H1 (cell line): ENCODE data around the gene SLC9A7. TPM values are rescaled to one million over a fixed set of nuclear protein-coding genes. Genes with fewer than 3 reads are reported as not detected.

Experiments
- CTCF ChIA-PET: fragments of 300-600 bp; sonication (Branson Sonifier 250); formaldehyde crosslinking; loops from one replicate; lab custom pipeline; 2021; ENCODE audit not compliant: partially characterized antibody; lab: Charles Lee
- POLR2A ChIA-PET: fragments of 300-600 bp; sonication (Branson Sonifier 250); formaldehyde crosslinking; loops from one replicate; lab custom pipeline; 2021; ENCODE audit warnings: inconsistent platforms; ENCODE audit not compliant: partially characterized antibody; lab: Charles Lee
- DNase-seq, 2 experiments: peaks; one replicate each; pipeline versions ENCODE4 v3.0.0 to v3.0.0-alpha.2; 2010 to 2022; ENCODE audit warnings: low spot score in 2 of 2, low read depth in 1 of 2, mixed read lengths in 1 of 2
- FAIRE-seq: peaks from 2 replicates; lab custom pipeline; 2011; peaks lifted over from hg19 to GRCh38; lab: Jason Lieb, UNC
- H2AFZ ChIP-seq: 2 replicates; pipeline ENCODE4 v1.8.1; 2012; ENCODE audit warnings: low read length, inconsistent platforms
- H2AK5ac ChIP-seq: 2 replicates; pipeline ENCODE4 v1.6.1; 2013; ENCODE audit warnings: low read depth, low read length
- H2BK120ac ChIP-seq: replicated peaks from 2 replicates; pipeline ENCODE3; 2013; ENCODE audit warnings: low read depth, low read length, inconsistent platforms
- H2BK12ac ChIP-seq: 2 replicates; pipeline ENCODE4 v1.6.1; 2013; ENCODE audit warnings: low read depth, low read length
- H2BK15ac ChIP-seq: 2 replicates; pipeline ENCODE4 v1.6.1; 2013; ENCODE audit warnings: low read length
- H2BK20ac ChIP-seq: 2 replicates; pipeline ENCODE4 v1.6.1; 2013; ENCODE audit warnings: low read length
- H2BK5ac ChIP-seq: 2 replicates; pipeline ENCODE4 v1.6.1; 2013; ENCODE audit warnings: low read depth, low read length
- H3K14ac ChIP-seq: 2 replicates; pipeline ENCODE4 v1.6.1; 2013; ENCODE audit warnings: inconsistent platforms; ENCODE audit not compliant: insufficient read length
- H3K18ac ChIP-seq: 2 replicates; pipeline ENCODE4 v1.6.1; 2013; ENCODE audit warnings: low read length; ENCODE audit errors: extremely low read depth
- H3K23ac ChIP-seq: 2 replicates; pipeline ENCODE4 v1.6.1; 2013; ENCODE audit warnings: inconsistent platforms; ENCODE audit not compliant: insufficient read length
- H3K23me2 ChIP-seq: 2 replicates; pipeline ENCODE4 v1.6.1; 2013; ENCODE audit warnings: low read depth, low read length
- H3K27ac ChIP-seq: 2 replicates; pipeline ENCODE4 v1.6.1; 2011; ENCODE audit warnings: low read depth, low read length, inconsistent platforms
- H3K27me3 ChIP-seq, 4 experiments: replicated peaks in 1 of 4; 1 replicate in 1 of 4; 2 replicates in 3 of 4; pipeline versions ENCODE4 v1.6.1 to v1.8.1; 2011 to 2013; ENCODE audit warnings: low read length in 3 of 4, mild to moderate bottlenecking in 3 of 4, inconsistent platforms in 2 of 4, mixed read lengths in 2 of 4, moderate library complexity in 1 of 4; ENCODE audit not compliant: control insufficient read depth in 3 of 4, insufficient read depth in 3 of 4; ENCODE audit errors: extremely low read depth in 1 of 4
- H3K36me3 ChIP-seq, 4 experiments: 2 replicates each; pipeline versions ENCODE4 v1.6.1 to v1.8.1; 2011 to 2013; ENCODE audit warnings: mild to moderate bottlenecking in 4 of 4, low read length in 3 of 4, moderate library complexity in 2 of 4, control low read depth in 1 of 4, inconsistent platforms in 1 of 4; ENCODE audit not compliant: insufficient read depth in 4 of 4, control insufficient read depth in 2 of 4
- H3K4ac ChIP-seq: replicated peaks from 2 replicates; pipeline ENCODE3; 2013; ENCODE audit warnings: low read length, low read depth, mixed read lengths, inconsistent platforms; ENCODE audit not compliant: insufficient read length
- H3K4me1 ChIP-seq, 4 experiments: replicated peaks in 1 of 4; 1 replicate in 1 of 4; 2 replicates in 3 of 4; pipeline versions ENCODE4 v1.6.1 to v1.8.1; 2011 to 2013; ENCODE audit warnings: low read length in 3 of 4, inconsistent platforms in 2 of 4, mixed read lengths in 1 of 4; ENCODE audit not compliant: insufficient read depth in 4 of 4, control insufficient read depth in 3 of 4
- H3K4me2 ChIP-seq, 2 experiments: 2 replicates each; pipeline versions ENCODE4 v1.6.1 to v1.8.1; 2011 to 2013; ENCODE audit warnings: low read depth in 2 of 2, low read length in 2 of 2, control low read depth in 1 of 2, inconsistent platforms in 1 of 2, mild to moderate bottlenecking in 1 of 2; ENCODE audit not compliant: insufficient read depth in 1 of 2
- H3K4me3 ChIP-seq, 4 experiments: fragments of 200-600, 300-600 bp in 1 of 4; sonication (generic), shearing (Covaris generic), sonication (Bioruptor Twin) in 1 of 4; 2 replicates each; pipeline versions ENCODE4 v1.5.1 to v1.8.1; 2011 to 2016; ENCODE audit warnings: low read length in 4 of 4, low read depth in 3 of 4, control low read depth in 2 of 4, inconsistent platforms in 2 of 4, mild to moderate bottlenecking in 2 of 4, mixed read lengths in 1 of 4, moderate library complexity in 1 of 4; ENCODE audit not compliant: insufficient read depth in 2 of 4; ENCODE audit errors: extremely low read depth in 1 of 4
- H3K56ac ChIP-seq: replicated peaks from 2 replicates; pipeline ENCODE3; 2013; ENCODE audit warnings: low read depth, mild to moderate bottlenecking, mixed read lengths, low read length, inconsistent platforms; ENCODE audit not compliant: insufficient read length
- H3K79me1 ChIP-seq: 2 replicates; pipeline ENCODE4 v1.6.1; 2013; ENCODE audit warnings: low read depth, low read length, control low read depth
- H3K79me2 ChIP-seq, 2 experiments: 2 replicates each; pipeline versions ENCODE4 v1.6.1 to v1.8.1; 2012 to 2013; ENCODE audit warnings: low read length in 2 of 2, mild to moderate bottlenecking in 2 of 2, inconsistent platforms in 1 of 2; ENCODE audit not compliant: insufficient read depth in 2 of 2, control insufficient read depth in 1 of 2
- H3K9ac ChIP-seq, 4 experiments: replicated peaks in 1 of 4; 1 replicate in 1 of 4; 2 replicates in 3 of 4; pipeline versions ENCODE4 v1.6.1 to v1.8.1; 2011 to 2013; ENCODE audit warnings: low read depth in 3 of 4, low read length in 3 of 4, control low read depth in 2 of 4, mild to moderate bottlenecking in 2 of 4, moderate library complexity in 2 of 4, inconsistent platforms in 1 of 4; ENCODE audit errors: extremely low read depth in 1 of 4
- H3K9me3 ChIP-seq, 2 experiments: 2 replicates each; pipeline versions ENCODE4 v1.6.1 to v1.8.1; 2012 to 2013; ENCODE audit warnings: mild to moderate bottlenecking in 2 of 2, moderate library complexity in 2 of 2, control low read depth in 1 of 2, inconsistent platforms in 1 of 2, low read depth in 1 of 2, low read length in 1 of 2, mixed read lengths in 1 of 2; ENCODE audit not compliant: insufficient read depth in 2 of 2
- H4K20me1 ChIP-seq, 2 experiments: replicated peaks in 1 of 2; 2 replicates each; pipeline versions ENCODE3 to v1.8.1; 2011 to 2013; ENCODE audit warnings: inconsistent platforms in 2 of 2, low read length in 2 of 2, mild to moderate bottlenecking in 1 of 2; ENCODE audit not compliant: insufficient read depth in 2 of 2, control insufficient read depth in 1 of 2
- H4K5ac ChIP-seq: 2 replicates; pipeline ENCODE4 v1.6.1; 2013; ENCODE audit warnings: low read length, low read depth, mixed read lengths, inconsistent platforms; ENCODE audit not compliant: insufficient read length
- H4K8ac ChIP-seq: 2 replicates; pipeline ENCODE4 v1.8.0; 2013; ENCODE audit warnings: mild to moderate bottlenecking, moderate library complexity, low read length, inconsistent platforms; ENCODE audit not compliant: insufficient read depth; ENCODE audit errors: extremely low read depth
- H4K91ac ChIP-seq: replicated peaks from 2 replicates; pipeline ENCODE3; 2013; ENCODE audit warnings: low read length, mixed read lengths, inconsistent platforms; ENCODE audit not compliant: insufficient read length
- BCL11A ChIP-seq, 2 experiments: IDR thresholded peaks; one replicate each; pipeline ENCODE4 v1.6.1; 2011; ENCODE audit warnings: low read depth in 2 of 2, low read length in 2 of 2, mild to moderate bottlenecking in 2 of 2
- CBX8 ChIP-seq: fragments of 300-800, 300-1000 bp; sonication (generic); IDR thresholded peaks from 2 replicates; pipeline ENCODE4 v1.7.1; 2016; ENCODE audit warnings: low read depth, low read length, borderline replicate concordance
- CREB1 ChIP-seq: IDR thresholded peaks from 2 replicates; pipeline ENCODE4 v1.6.1; 2012; ENCODE audit warnings: inconsistent platforms
- HDAC6 ChIP-seq: IDR thresholded peaks from one replicate; pipeline ENCODE4 v1.7.1; 2012; ENCODE audit warnings: low read depth, mild to moderate bottlenecking, inconsistent platforms, low read length, moderate library complexity
- KDM4A ChIP-seq: IDR thresholded peaks from one replicate; pipeline ENCODE4 v1.7.1; 2012; ENCODE audit warnings: low read depth, mild to moderate bottlenecking, moderate library complexity, low read length, inconsistent platforms; ENCODE audit not compliant: severe bottlenecking
- SAP30 ChIP-seq: fragments of 300-600 bp; sonication (generic); IDR thresholded peaks from 2 replicates; pipeline ENCODE4 v1.7.1; 2012; ENCODE audit warnings: low read length, moderate library complexity, mild to moderate bottlenecking, inconsistent platforms; ENCODE audit not compliant: insufficient read depth, insufficient replicate concordance
- SIRT6 ChIP-seq: IDR thresholded peaks from one replicate; pipeline ENCODE4 v1.7.1; 2012; ENCODE audit warnings: low read length, inconsistent platforms
- SP2 ChIP-seq: IDR thresholded peaks from 2 replicates; pipeline ENCODE4 v1.6.1; 2012; ENCODE audit warnings: mild to moderate bottlenecking, low read length, inconsistent platforms
- TAF7 ChIP-seq: optimal IDR thresholded peaks from 2 replicates; pipeline ENCODE3; 2011; ENCODE audit warnings: low read depth, mild to moderate bottlenecking, inconsistent platforms, low read length, moderate library complexity, borderline replicate concordance
- TBP ChIP-seq: IDR thresholded peaks from 2 replicates; pipeline ENCODE4 v1.6.1; 2011; ENCODE audit warnings: low read depth, low read length, improper control_type of control experiment
- WGBS, 2 experiments: shearing (Covaris generic) in 1 of 2; methylation state at CpG; one replicate each; pipeline versions ENCODE4 v1.1.6 to v1.1.7; 2013 to 2015; ENCODE audit warnings: low lambda C conversion rate in 2 of 2, mixed read lengths in 2 of 2, inconsistent platforms in 1 of 2, low coverage in 1 of 2, missing lambda C conversion rate in 1 of 2; ENCODE audit not compliant: insufficient replicate concordance in 2 of 2, insufficient coverage in 1 of 2, insufficient read length in 1 of 2; ENCODE audit errors: extremely low coverage in 1 of 2, missing lambda C conversion rate in 1 of 2; 5-methylcytosine and 5-hydroxymethylcytosine counted together
- polyA plus RNA-seq, 7 experiments: library from polyadenylated mRNA; depleted of rRNA in 3 of 7; stranded (reverse) in 5 of 7; unstranded in 2 of 7; fragments of >200 nt in 5 of 7; fragments of 200-250 nt in 2 of 7; gene quantifications; 1 replicate in 5 of 7; 2 replicates in 1 of 7; 4 replicates in 1 of 7; pipeline versions ENCODE4 v1.2.1 to v1.2.3, GENCODE V29; 2011 to 2013; ENCODE audit warnings: missing spikeins in 2 of 7, mixed read lengths in 2 of 7
- total RNA-seq: library from RNA; stranded (reverse); fragmentation: NEBNext Ultra II Directional; extraction: Animal tissue kit (Norgen Biotek cat#: 25700); gene quantifications from 2 replicates; pipeline ENCODE4 v1.2.1, GENCODE V29; 2021
- TF ChIP-seq, protein P1 (sequence below), 3 experiments: IDR thresholded peaks; 1 replicate in 2 of 3; 2 replicates in 1 of 3; pipeline versions ENCODE4 v1.5.1 to v1.6.1; 2011; ENCODE audit warnings: low read length in 3 of 3, mild to moderate bottlenecking in 3 of 3, inconsistent platforms in 2 of 3, low read depth in 1 of 3, moderate library complexity in 1 of 3; ENCODE audit not compliant: insufficient read depth in 1 of 3; ENCODE audit errors: control extremely low read depth in 1 of 3

SLC9A7 gene
- total and polyA plus RNA-seq, 2 of the 8 experiments (the other 6 are each of a cell fraction or from before 2014, with no cell fraction given): 6.7 to 17.2 TPM

GRCh38 chrX:46716796-46717195 lies 42.1 kb downstream of the SLC9A7 start:
- no peak overlapping the region for H3K4me3 ChIP-seq
- H4K20me1 ChIP-seq: no peaks in the 10 kb centered on the region
- H2BK5ac ChIP-seq: no peak overlapping the region
- no peak overlapping the region for H4K91ac ChIP-seq
- no peaks in the 10 kb centered on the region for H3K4me1 ChIP-seq
- no peak overlapping the region for H2BK120ac ChIP-seq
- DNase-seq (no peak), FAIRE-seq (no peak)
- no peaks in the 10 kb centered on the region for H3K36me3 ChIP-seq
- H2BK15ac ChIP-seq: no peak overlapping the region
- no peak overlapping the region for H3K18ac ChIP-seq
- ChIA-PET CTCF (no interaction called here), POLR2A (no interaction called here)
- no peak overlapping the region for H3K14ac ChIP-seq
- H2BK20ac ChIP-seq: no peak overlapping the region
- peaks cover 0 to 24% of the 10 kb centered on the region in 2 experiments; a peak in 1 of 4 replicates for H3K79me2 ChIP-seq
- no peaks in the 10 kb centered on the region for H3K23me2 ChIP-seq
- H3K23ac ChIP-seq: no peak overlapping the region
- no peak overlapping the region for H3K27ac ChIP-seq
- TF ChIP-seq TAF7: no peak
- TF ChIP-seq BCL11A (IDR thresholded peaks at IDR 0.05; ENCODE audit: low read depth in 2 of 2, low read length in 2 of 2): no peak
- TF ChIP-seq SAP30: no peak
- no peak for TF ChIP-seq SIRT6
- no peak for TF ChIP-seq KDM4A
- TF ChIP-seq HDAC6: no peak
- TF ChIP-seq CBX8: no peak
- no peak for TF ChIP-seq CREB1
- TF ChIP-seq, protein P1, sequence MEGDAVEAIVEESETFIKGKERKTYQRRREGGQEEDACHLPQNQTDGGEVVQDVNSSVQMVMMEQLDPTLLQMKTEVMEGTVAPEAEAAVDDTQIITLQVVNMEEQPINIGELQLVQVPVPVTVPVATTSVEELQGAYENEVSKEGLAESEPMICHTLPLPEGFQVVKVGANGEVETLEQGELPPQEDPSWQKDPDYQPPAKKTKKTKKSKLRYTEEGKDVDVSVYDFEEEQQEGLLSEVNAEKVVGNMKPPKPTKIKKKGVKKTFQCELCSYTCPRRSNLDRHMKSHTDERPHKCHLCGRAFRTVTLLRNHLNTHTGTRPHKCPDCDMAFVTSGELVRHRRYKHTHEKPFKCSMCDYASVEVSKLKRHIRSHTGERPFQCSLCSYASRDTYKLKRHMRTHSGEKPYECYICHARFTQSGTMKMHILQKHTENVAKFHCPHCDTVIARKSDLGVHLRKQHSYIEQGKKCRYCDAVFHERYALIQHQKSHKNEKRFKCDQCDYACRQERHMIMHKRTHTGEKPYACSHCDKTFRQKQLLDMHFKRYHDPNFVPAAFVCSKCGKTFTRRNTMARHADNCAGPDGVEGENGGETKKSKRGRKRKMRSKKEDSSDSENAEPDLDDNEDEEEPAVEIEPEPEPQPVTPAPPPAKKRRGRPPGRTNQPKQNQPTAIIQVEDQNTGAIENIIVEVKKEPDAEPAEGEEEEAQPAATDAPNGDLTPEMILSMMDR (IDR thresholded peaks at IDR 0.05; ENCODE audit: control extremely low read depth in 1 of 3, insufficient read depth in 1 of 3, low read depth in 1 of 3, low read length in 3 of 3): no peak
- no peak for TF ChIP-seq SP2
- no peak for TF ChIP-seq TBP
- no peaks in the 10 kb centered on the region for H3K79me1 ChIP-seq
- no peak overlapping the region for H3K9ac ChIP-seq
- no peak overlapping the region for H4K8ac ChIP-seq
- H2BK12ac ChIP-seq: no peak overlapping the region
- H3K4ac ChIP-seq: no peak overlapping the region
- H3K9me3 ChIP-seq: no peaks in the 10 kb centered on the region
- H3K4me2 ChIP-seq: no peak overlapping the region
- no peak overlapping the region for H2AK5ac ChIP-seq
- no peak overlapping the region for H3K56ac ChIP-seq
- H3K27me3 ChIP-seq: no peaks in the 10 kb centered on the region
- no peak overlapping the region for H4K5ac ChIP-seq
- no peak overlapping the region for H2AFZ ChIP-seq
- 100% methylated on average over 3 of the region's 3 CpGs; no CpG with 5 or more reads in 1 of the 2 experiments for WGBS, 2 experiments
